ENCODE measurements around the gene CDC16. TPM values are rescaled to one million over a fixed set of nuclear protein-coding genes. Genes with fewer than 3 reads are reported as not detected.
"Not testable (repeated sequence)": the region's sequence is repeated elsewhere in the genome, so short reads cannot be mapped to it uniquely, and the experiment has no call there.

The CDC16 gene
- 10 to 100 TPM; 73.0 to 90.1 (median 82.3) TPM for total RNA-seq (2021; fragmentation: NEBNext Ultra II Directional; extraction: Animal tissue kit (Norgen Biotek cat#: 25700))
- long read RNA-seq, transcript CDC16-204 (19 exons, 2,211 nt) = minor isoform, 7 of 68 reads
- long read RNA-seq, transcript CDC16-203 (18 exons, 2,203 nt) = major isoform, 22 of 68 reads
- long read RNA-seq, partial matches to known transcripts = 24 of 68 reads
- long read RNA-seq, other reads (novel, unspliced or antisense) = 14 of 68 reads

DNA sequence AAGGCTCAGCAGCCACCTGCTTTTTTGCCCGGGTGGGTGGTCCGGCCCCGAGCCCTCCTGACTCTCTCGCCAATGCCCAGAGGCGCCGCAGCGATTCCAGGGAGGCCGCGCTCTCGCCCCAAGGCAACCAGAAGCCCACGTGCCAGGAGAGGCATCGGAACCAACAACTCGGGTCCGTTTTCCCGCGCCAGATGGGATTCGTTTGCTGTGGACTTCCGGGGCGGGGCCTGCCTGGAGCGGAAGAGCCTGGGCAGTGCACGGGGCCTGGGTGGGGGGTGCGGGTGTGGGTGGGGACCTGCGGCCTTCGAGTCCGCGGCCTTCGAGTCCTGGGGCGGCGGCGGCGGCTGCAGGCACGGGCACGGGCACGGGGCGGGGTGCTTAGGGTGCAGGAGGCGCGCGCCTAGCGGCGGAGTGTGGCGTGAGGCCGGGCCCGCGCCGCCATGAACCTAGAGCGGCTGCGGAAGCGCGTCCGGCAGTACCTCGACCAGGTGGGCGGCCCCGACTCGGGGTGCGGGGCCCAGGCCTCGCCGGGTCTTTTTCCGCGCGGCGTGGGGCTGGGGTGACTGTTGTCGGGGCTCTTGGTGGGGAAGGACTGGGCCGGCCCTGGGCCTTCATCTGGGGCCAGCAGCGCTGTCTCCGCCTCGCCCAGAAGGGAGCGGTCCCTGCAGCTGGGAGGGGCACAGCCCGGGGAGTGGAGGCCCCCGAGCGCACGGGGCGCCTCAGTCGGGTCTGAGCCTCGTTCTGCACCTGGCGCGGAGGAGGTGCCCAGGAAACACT lies at the start of gene CDC16:
Gene CDC16, plus strand, starts transcription at position 253 of the 777 bp plus-strand sequence. Its CDS starts 188 bp downstream, at position 441.
- Mint-ChIP-seq H3K36me3 (ENCODE audit: low read depth) (peaks cover 22% of the 10 kb centered on the region), H3K4me3 (peak within 1 kb of the TSS; percentile 90), H3K27me3 (ENCODE audit: insufficient read depth) (no peaks in the 10 kb centered on the region; the same call in 1 of the 2 replicates), H3K4me1 (ENCODE audit: low read depth) (peaks cover 23% of the 10 kb centered on the region), H3K27ac (peak within 1 kb of the TSS; percentile 81), H3K9me3 (no peaks in the 10 kb centered on the region)
- TF ChIP-seq CTCF (IDR thresholded peaks at IDR 0.05) = peak; percentile 61
- peak; percentile 76 for DNase-seq

GRCh38 chr13:114185182-114185971 lies 49.3 kb upstream of the CDC16 start:
- TF ChIP-seq CTCF (IDR thresholded peaks at IDR 0.05) = no peak
- Mint-ChIP-seq H3K9me3 (peaks cover 4% of the 10 kb centered on the region; the same call in 1 of the 2 replicates), H3K4me3 (no peak overlapping the region), H3K36me3 (ENCODE audit: low read depth) (peaks cover 6% of the 10 kb centered on the region; the same call in 1 of the 2 replicates), H3K27me3 (ENCODE audit: insufficient read depth) (peaks cover 42% of the 10 kb centered on the region), H3K4me1 (ENCODE audit: low read depth) (0 out of 2 replicates have a peak, but pooled peaks cover 3% of the 10 kb centered on the region), H3K27ac (no peak overlapping the region)
- no peak for DNase-seq

DNA sequence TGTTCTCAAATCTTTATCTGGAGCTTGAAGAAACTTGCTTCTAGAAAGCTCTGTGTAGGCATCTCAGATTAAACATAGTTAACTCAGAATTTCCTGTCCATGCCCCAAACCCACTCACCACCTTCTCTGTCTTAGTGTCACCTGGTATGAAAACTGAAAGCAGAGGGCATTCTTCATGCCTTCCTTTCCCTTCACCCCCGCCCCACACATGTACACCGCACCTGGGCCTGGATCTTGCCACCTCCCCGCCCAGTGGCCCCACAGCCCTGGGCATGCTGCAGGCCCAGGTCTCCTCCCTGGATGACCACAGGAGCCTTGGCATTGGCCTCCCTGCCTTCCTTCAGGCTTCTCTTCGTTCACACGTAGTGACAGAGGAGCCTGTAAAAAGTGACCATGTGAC lies 39.8 kb upstream of the CDC16 start:
- Mint-ChIP-seq H3K4me3 (no peak overlapping the region), H3K27ac (no peak overlapping the region), H3K4me1 (ENCODE audit: low read depth) (no peaks in the 10 kb centered on the region), H3K9me3 (0 out of 2 replicates have a peak, but pooled peaks cover 8% of the 10 kb centered on the region), H3K36me3 (ENCODE audit: low read depth) (peaks cover 3% of the 10 kb centered on the region; the same call in 1 of the 2 replicates), H3K27me3 (ENCODE audit: insufficient read depth) (peaks cover 17% of the 10 kb centered on the region)
- TF ChIP-seq CTCF (IDR thresholded peaks at IDR 0.05) = no peak
- no peak for DNase-seq

DNA sequence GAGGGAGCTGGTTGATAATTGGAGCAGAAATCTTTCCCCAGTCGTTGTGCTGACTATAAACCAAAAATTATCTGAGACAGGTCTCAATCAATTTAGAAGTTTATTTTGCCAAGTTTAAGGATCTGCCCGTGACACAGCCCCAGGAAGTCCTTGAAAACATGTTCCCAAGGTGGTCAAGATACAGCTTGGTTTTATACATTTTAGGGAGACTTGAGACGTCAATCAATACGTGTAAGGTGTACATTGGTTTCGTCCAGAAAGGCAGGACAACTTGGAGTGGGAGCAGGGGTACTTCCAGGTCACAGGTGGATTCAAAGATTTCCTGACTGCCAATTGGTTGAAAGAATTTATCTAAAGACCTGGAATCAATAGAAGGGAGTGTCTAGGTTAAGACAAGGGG lies 38.1 kb upstream of the CDC16 start:
- TF ChIP-seq CTCF (IDR thresholded peaks at IDR 0.05) = no peak
- no peak for DNase-seq
- no peaks in the 10 kb centered on the region for H3K36me3 Mint-ChIP-seq (ENCODE audit: low read depth)
- H3K4me1 Mint-ChIP-seq (ENCODE audit: low read depth) = no peaks in the 10 kb centered on the region
- no peak overlapping the region for H3K27ac Mint-ChIP-seq
- H3K27me3 Mint-ChIP-seq (ENCODE audit: insufficient read depth) = peaks cover 16% of the 10 kb centered on the region
- H3K4me3 Mint-ChIP-seq = no peak overlapping the region
- H3K9me3 Mint-ChIP-seq = no peaks in the 10 kb centered on the region

- peaks cover 21% of the 10 kb centered on the region for H3K27me3 Mint-ChIP-seq (ENCODE audit: insufficient read depth)
- H3K27ac Mint-ChIP-seq = no peak overlapping the region
- H3K9me3 Mint-ChIP-seq = no peaks in the 10 kb centered on the region
- H3K36me3 Mint-ChIP-seq (ENCODE audit: low read depth) = no peaks in the 10 kb centered on the region
- H3K4me3 Mint-ChIP-seq = no peak overlapping the region
- DNase-seq = no peak
- no peaks in the 10 kb centered on the region for H3K4me1 Mint-ChIP-seq (ENCODE audit: low read depth)
- TF ChIP-seq CTCF (IDR thresholded peaks at IDR 0.05) = no peak
These were observed 36.1 kb upstream of the CDC16 start for GRCh38 chr13:114198556-114198955.

- H3K9me3 Mint-ChIP-seq; DNase-seq; H3K4me1 Mint-ChIP-seq (ENCODE audit: low read depth); H3K27ac Mint-ChIP-seq; H3K4me3 Mint-ChIP-seq; H3K36me3 Mint-ChIP-seq (ENCODE audit: low read depth): not testable (repeated sequence)
- peaks cover 27% of the 10 kb centered on the region for H3K27me3 Mint-ChIP-seq (ENCODE audit: insufficient read depth)
These were observed 35.2 kb upstream of the CDC16 start for GRCh38 chr13:114199526-114199925.

Data from HFFc6 (cell line).